Measurements from ENCODE around the gene RIOK2. TPM values are rescaled to one million over a fixed set of nuclear protein-coding genes. Genes with fewer than 3 reads are reported as not detected.

The RIOK2 gene
- total RNA-seq (ENCODE audit: unreplicated experiment): 34.9 TPM
- long read RNA-seq, transcript RIOK2-201 (10 exons, 3,922 nt): major isoform, 19 of 25 reads
- long read RNA-seq, partial matches to known transcripts: 0 of 25 reads
- long read RNA-seq, other reads (novel, unspliced or antisense): 4 of 25 reads

GRCh38 chr5:97183100-97183929 lies at the start of gene RIOK2:
Gene RIOK2, minus strand, starts transcription at chr5:97183247. Its CDS starts 56 bp downstream, at chr5:97183191.
- peak within 1 kb of the TSS; percentile 93 for H3K4me3 Mint-ChIP-seq (ENCODE audit: unreplicated experiment)
- peak within 1 kb of the TSS; percentile 99 for H3K27ac Mint-ChIP-seq (ENCODE audit: unreplicated experiment)
- H3K36me3 Mint-ChIP-seq (ENCODE audit: unreplicated experiment): peaks cover 5% of the 10 kb centered on the region
- DNase-seq: peak; percentile 94
- H3K9me3 Mint-ChIP-seq (ENCODE audit: unreplicated experiment): peaks cover 6% of the 10 kb centered on the region
- TF ChIP-seq CTCF (IDR thresholded peaks at IDR 0.05; ENCODE audit: partially characterized antibody, unreplicated experiment): no peak
- peaks cover 3% of the 10 kb centered on the region for H3K27me3 Mint-ChIP-seq (ENCODE audit: unreplicated experiment)
- H3K4me1 Mint-ChIP-seq (ENCODE audit: low read depth, unreplicated experiment): peaks cover 8% of the 10 kb centered on the region

GRCh38 chr5:97231025-97231636 lies 48.1 kb upstream of the RIOK2 start:
- no peak overlapping the region for H3K27ac Mint-ChIP-seq (ENCODE audit: unreplicated experiment)
- no peaks in the 10 kb centered on the region for H3K36me3 Mint-ChIP-seq (ENCODE audit: unreplicated experiment)
- no peaks in the 10 kb centered on the region for H3K27me3 Mint-ChIP-seq (ENCODE audit: unreplicated experiment)
- DNase-seq: no peak
- H3K4me3 Mint-ChIP-seq (ENCODE audit: unreplicated experiment): no peak overlapping the region
- peaks cover 2% of the 10 kb centered on the region for H3K9me3 Mint-ChIP-seq (ENCODE audit: unreplicated experiment)
- no peaks in the 10 kb centered on the region for H3K4me1 Mint-ChIP-seq (ENCODE audit: low read depth, unreplicated experiment)
- peak; percentile 70 for TF ChIP-seq CTCF (IDR thresholded peaks at IDR 0.05; ENCODE audit: partially characterized antibody, unreplicated experiment)

DNA sequence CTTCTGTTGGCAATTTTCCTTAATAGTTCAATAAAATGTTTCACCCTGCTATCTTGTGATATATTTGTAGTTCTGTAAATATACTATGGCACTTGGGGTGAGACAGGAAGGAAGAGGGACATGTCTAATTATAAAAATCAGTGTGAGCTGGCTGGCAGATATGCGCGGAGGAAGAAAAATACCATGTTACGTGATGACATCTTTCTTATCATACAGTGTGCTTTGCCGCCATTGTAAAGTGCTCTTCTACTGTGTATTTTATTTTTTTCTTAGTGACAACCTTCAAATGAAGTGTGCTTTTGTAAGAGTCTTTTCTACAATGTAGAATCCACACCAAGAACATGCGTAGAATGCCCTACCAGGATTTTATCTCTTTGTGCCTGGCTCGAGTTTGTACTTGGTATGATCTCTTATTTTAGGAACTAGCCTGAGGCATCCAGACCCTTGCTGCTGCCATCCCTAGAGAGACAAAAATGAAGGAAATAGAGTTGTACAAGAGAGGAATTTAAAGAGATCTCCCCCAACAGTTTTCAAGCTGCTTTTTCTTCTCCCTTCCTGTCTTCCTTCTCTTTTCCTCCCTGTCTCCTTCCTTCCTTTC lies 46.7 kb upstream of the RIOK2 start:
- TF ChIP-seq CTCF (IDR thresholded peaks at IDR 0.05; ENCODE audit: partially characterized antibody, unreplicated experiment): no peak
- Mint-ChIP-seq H3K4me3 (ENCODE audit: unreplicated experiment) (no peak overlapping the region), H3K27ac (ENCODE audit: unreplicated experiment) (no peak overlapping the region), H3K27me3 (ENCODE audit: unreplicated experiment) (no peaks in the 10 kb centered on the region), H3K9me3 (ENCODE audit: unreplicated experiment) (no peaks in the 10 kb centered on the region), H3K36me3 (ENCODE audit: unreplicated experiment) (no peaks in the 10 kb centered on the region), H3K4me1 (ENCODE audit: low read depth, unreplicated experiment) (no peaks in the 10 kb centered on the region)
- DNase-seq: no peak

GRCh38 chr5:97229196-97229595 lies 46.1 kb upstream of the RIOK2 start:
- DNase-seq: no peak
- no peaks in the 10 kb centered on the region for H3K4me1 Mint-ChIP-seq (ENCODE audit: low read depth, unreplicated experiment)
- no peak for TF ChIP-seq CTCF (IDR thresholded peaks at IDR 0.05; ENCODE audit: partially characterized antibody, unreplicated experiment)
- no peaks in the 10 kb centered on the region for H3K27me3 Mint-ChIP-seq (ENCODE audit: unreplicated experiment)
- H3K4me3 Mint-ChIP-seq (ENCODE audit: unreplicated experiment): no peak overlapping the region
- no peaks in the 10 kb centered on the region for H3K9me3 Mint-ChIP-seq (ENCODE audit: unreplicated experiment)
- no peaks in the 10 kb centered on the region for H3K36me3 Mint-ChIP-seq (ENCODE audit: unreplicated experiment)
- H3K27ac Mint-ChIP-seq (ENCODE audit: unreplicated experiment): no peak overlapping the region

All from glutamatergic neuron (in vitro differentiated cells).